ENCODE measurements around the gene NF1.

DNA sequence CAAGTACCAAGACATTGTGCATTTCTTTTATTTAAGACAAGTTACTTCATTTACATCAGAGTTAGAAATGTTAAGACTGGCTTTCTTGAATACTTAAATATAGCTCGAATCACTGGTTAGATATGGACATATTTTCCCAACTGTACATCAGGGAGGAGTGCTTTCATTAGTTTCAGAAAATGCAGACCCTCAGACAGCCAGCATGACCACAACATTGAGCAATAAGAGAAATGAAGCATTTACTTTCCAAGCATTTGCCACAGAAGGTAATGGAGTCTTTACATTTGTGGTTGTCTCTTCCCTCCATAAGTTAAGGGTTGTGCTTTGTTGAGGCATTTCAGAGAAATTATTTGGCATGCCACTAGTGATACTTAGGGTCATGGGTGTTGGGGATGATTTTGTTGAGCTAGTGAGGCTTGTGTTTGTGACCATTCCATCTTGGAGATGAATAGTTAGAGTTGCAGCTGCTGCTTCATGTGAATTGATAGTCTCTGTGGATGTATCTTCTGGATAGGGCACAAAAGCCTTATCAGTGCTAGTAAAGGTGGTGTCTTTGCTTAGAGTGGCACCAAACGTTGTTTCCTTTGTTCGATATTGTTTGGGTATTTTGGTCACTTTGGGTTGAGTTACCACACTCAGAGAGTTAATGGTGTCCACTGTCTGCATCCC, 200.2 kb downstream of the NF1 start:
- no peak for TF ChIP-seq POLR2A (IDR thresholded peaks at IDR 0.05; ENCODE audit: low read depth)
- TF ChIP-seq, protein P1, sequence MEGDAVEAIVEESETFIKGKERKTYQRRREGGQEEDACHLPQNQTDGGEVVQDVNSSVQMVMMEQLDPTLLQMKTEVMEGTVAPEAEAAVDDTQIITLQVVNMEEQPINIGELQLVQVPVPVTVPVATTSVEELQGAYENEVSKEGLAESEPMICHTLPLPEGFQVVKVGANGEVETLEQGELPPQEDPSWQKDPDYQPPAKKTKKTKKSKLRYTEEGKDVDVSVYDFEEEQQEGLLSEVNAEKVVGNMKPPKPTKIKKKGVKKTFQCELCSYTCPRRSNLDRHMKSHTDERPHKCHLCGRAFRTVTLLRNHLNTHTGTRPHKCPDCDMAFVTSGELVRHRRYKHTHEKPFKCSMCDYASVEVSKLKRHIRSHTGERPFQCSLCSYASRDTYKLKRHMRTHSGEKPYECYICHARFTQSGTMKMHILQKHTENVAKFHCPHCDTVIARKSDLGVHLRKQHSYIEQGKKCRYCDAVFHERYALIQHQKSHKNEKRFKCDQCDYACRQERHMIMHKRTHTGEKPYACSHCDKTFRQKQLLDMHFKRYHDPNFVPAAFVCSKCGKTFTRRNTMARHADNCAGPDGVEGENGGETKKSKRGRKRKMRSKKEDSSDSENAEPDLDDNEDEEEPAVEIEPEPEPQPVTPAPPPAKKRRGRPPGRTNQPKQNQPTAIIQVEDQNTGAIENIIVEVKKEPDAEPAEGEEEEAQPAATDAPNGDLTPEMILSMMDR (IDR thresholded peaks at IDR 0.05): no peak
